HG02571 (cell line): ENCODE results near the gene ATP8B3.

Source experiments
- ATAC-seq: cut with Tn5 transposase; IDR thresholded peaks from one replicate; pipeline ENCODE4 v1.9.1; 2021; ENCODE audit warnings: mild to moderate bottlenecking, moderate library complexity; ENCODE audit not compliant: unreplicated experiment

Gene ATP8B3

GRCh38 chr19:1811942-1812425 lies at the start of gene ATP8B3:
Gene ATP8B3 (minus strand): TSS chr19:1812276. CDS start chr19:1811736, 540 bp downstream.
- peak; percentile 15 for ATAC-seq

- no peak for ATAC-seq
Measured at GRCh38 chr19:1861599-1862031, 49.5 kb upstream of the ATP8B3 start.

GRCh38 chr19:1860821-1861598 lies 48.9 kb upstream of the ATP8B3 start:
- no peak for ATAC-seq

GRCh38 chr19:1860042-1860775 lies 48.1 kb upstream of the ATP8B3 start:
- no peak for ATAC-seq

- no peak for ATAC-seq
Measured at GRCh38 chr19:1859331-1859781, 47.3 kb upstream of the ATP8B3 start.

- ATAC-seq = no peak
Measured at GRCh38 chr19:1858412-1859081, 46.5 kb upstream of the ATP8B3 start.

GRCh38 chr19:1857648-1858326 lies 45.7 kb upstream of the ATP8B3 start:
- no peak for ATAC-seq

- no peak for ATAC-seq
Measured at GRCh38 chr19:1856698-1857603, 44.9 kb upstream of the ATP8B3 start.

- no peak for ATAC-seq
Measured at GRCh38 chr19:1856345-1856697, 44.2 kb upstream of the ATP8B3 start.

- no peak for ATAC-seq
Measured at GRCh38 chr19:1855828-1856255, 43.8 kb upstream of the ATP8B3 start.

GRCh38 chr19:1855040-1855827 lies 43.2 kb upstream of the ATP8B3 start:
- peak; percentile 46 for ATAC-seq

GRCh38 chr19:1854542-1855039 lies 42.5 kb upstream of the ATP8B3 start:
- ATAC-seq = no peak

- ATAC-seq = no peak
Measured at GRCh38 chr19:1854039-1854541, 42.0 kb upstream of the ATP8B3 start.

- no peak for ATAC-seq
Measured at GRCh38 chr19:1853295-1854038, 41.4 kb upstream of the ATP8B3 start.

GRCh38 chr19:1852581-1853128 lies 40.6 kb upstream of the ATP8B3 start:
- ATAC-seq = no peak

- ATAC-seq = no peak
Measured at GRCh38 chr19:1851654-1852580, 39.8 kb upstream of the ATP8B3 start.
